H9 (cell line): Measurements from ENCODE around the gene WDR48. TPM values are rescaled to one million over a fixed set of nuclear protein-coding genes. Genes with fewer than 3 reads are reported as not detected.

ENCODE experiments used
- DNase-seq: peaks from one replicate; pipeline ENCODE4 v3.0.0-alpha.2; 2017
- H2AFZ ChIP-seq: one replicate; pipeline ENCODE4 v1.6.1; 2013; ENCODE audit warnings: mild to moderate bottlenecking, low read length, control low read depth, moderate library complexity
- H2AK5ac ChIP-seq: 2 replicates; pipeline ENCODE4 v1.6.1; 2013; ENCODE audit warnings: low read length, control low read depth, mixed read lengths; ENCODE audit not compliant: insufficient read length
- H2BK120ac ChIP-seq: one replicate; pipeline ENCODE4 v1.6.1; 2013; ENCODE audit warnings: low read depth, mild to moderate bottlenecking, low read length, control low read depth, inconsistent platforms; ENCODE audit not compliant: poor library complexity, severe bottlenecking
- H2BK12ac ChIP-seq: 2 replicates; pipeline ENCODE4 v1.6.1; 2013; ENCODE audit warnings: low read length, control low read depth, mixed read lengths, low read depth; ENCODE audit not compliant: insufficient read length
- H2BK15ac ChIP-seq: 2 replicates; pipeline ENCODE4 v1.6.1; 2013; ENCODE audit warnings: low read depth, low read length, control low read depth
- H2BK20ac ChIP-seq: one replicate; pipeline ENCODE4 v1.6.1; 2013; ENCODE audit warnings: low read depth, mild to moderate bottlenecking, low read length, control low read depth, inconsistent platforms; ENCODE audit not compliant: poor library complexity, severe bottlenecking
- H2BK5ac ChIP-seq: 2 replicates; pipeline ENCODE4 v1.6.1; 2013; ENCODE audit warnings: low read length, control low read depth, mixed read lengths; ENCODE audit not compliant: insufficient read length
- H3K14ac ChIP-seq: 2 replicates; pipeline ENCODE4 v1.6.1; 2013; ENCODE audit warnings: low read length, control low read depth; ENCODE audit not compliant: insufficient read depth
- H3K18ac ChIP-seq: 2 replicates; pipeline ENCODE4 v1.6.1; 2013; ENCODE audit warnings: low read depth, mild to moderate bottlenecking, mixed read lengths, low read length, control low read depth; ENCODE audit not compliant: insufficient read length
- H3K23ac ChIP-seq: 2 replicates; pipeline ENCODE4 v1.6.1; 2013; ENCODE audit warnings: low read length, control low read depth, mixed read lengths, low read depth; ENCODE audit not compliant: insufficient read length
- H3K23me2 ChIP-seq: 2 replicates; pipeline ENCODE4 v1.6.1; 2013; ENCODE audit warnings: low read depth, mild to moderate bottlenecking, mixed read lengths, low read length, control low read depth; ENCODE audit not compliant: insufficient read length, poor library complexity, severe bottlenecking
- H3K27ac ChIP-seq: 2 replicates; pipeline ENCODE4 v1.5.1; 2013; ENCODE audit warnings: low read length, control low read depth, mixed read lengths, low read depth; ENCODE audit not compliant: insufficient read length
- H3K27me3 ChIP-seq: 2 replicates; pipeline ENCODE4 v1.6.1; 2013; ENCODE audit warnings: low read length, control low read depth, inconsistent platforms; ENCODE audit not compliant: insufficient read depth
- H3K4ac ChIP-seq: 2 replicates; pipeline ENCODE4 v1.6.1; 2013; ENCODE audit warnings: low read depth, mild to moderate bottlenecking, control low read depth, inconsistent platforms, low read length, moderate library complexity
- H3K4me1 ChIP-seq: 2 replicates; pipeline ENCODE4 v1.6.1; 2013; ENCODE audit warnings: low read length, control low read depth, inconsistent platforms; ENCODE audit not compliant: insufficient read depth
- H3K4me2 ChIP-seq: 2 replicates; pipeline ENCODE4 v1.6.1; 2013; ENCODE audit warnings: low read length, control low read depth, mixed read lengths; ENCODE audit not compliant: insufficient read length, insufficient read depth
- H3K56ac ChIP-seq: 2 replicates; pipeline ENCODE4 v1.6.1; 2013; ENCODE audit warnings: low read depth, mild to moderate bottlenecking, mixed read lengths, low read length, control low read depth; ENCODE audit not compliant: insufficient read length
- H3K79me1 ChIP-seq: 2 replicates; pipeline ENCODE4 v1.6.1; 2013; ENCODE audit warnings: low read depth, mild to moderate bottlenecking, moderate library complexity, low read length, control low read depth, inconsistent platforms; ENCODE audit not compliant: insufficient read depth, poor library complexity, severe bottlenecking
- H3K79me2 ChIP-seq: 2 replicates; pipeline ENCODE4 v1.6.1; 2013; ENCODE audit warnings: low read length, control low read depth, inconsistent platforms; ENCODE audit not compliant: insufficient read depth
- H3K9ac ChIP-seq: 2 replicates; pipeline ENCODE4 v1.6.1; 2013; ENCODE audit warnings: low read length, control low read depth, mixed read lengths; ENCODE audit not compliant: insufficient read length; ENCODE audit errors: extremely low read depth
- H3K9me3 ChIP-seq: one replicate; pipeline ENCODE4 v1.6.1; 2013; ENCODE audit warnings: low read depth, low read length, inconsistent platforms; ENCODE audit not compliant: control insufficient read depth
- H3T11ph ChIP-seq: one replicate; pipeline ENCODE4 v1.6.1; 2013; ENCODE audit warnings: mild to moderate bottlenecking, low read length, control low read depth, inconsistent platforms
- H4K20me1 ChIP-seq: one replicate; pipeline ENCODE4 v1.6.1; 2013; ENCODE audit not compliant: control insufficient read depth, insufficient read length, insufficient read depth
- H4K5ac ChIP-seq: 2 replicates; pipeline ENCODE4 v1.6.1; 2013; ENCODE audit warnings: low read depth, mild to moderate bottlenecking, mixed read lengths, low read length, control low read depth; ENCODE audit not compliant: insufficient read length
- H4K8ac ChIP-seq: replicated peaks from 2 replicates; pipeline ENCODE4 v1.6.1; 2013; ENCODE audit warnings: low read length, control low read depth, mixed read lengths, low read depth; ENCODE audit not compliant: insufficient read length
- H4K91ac ChIP-seq: 2 replicates; pipeline ENCODE4 v1.6.1; 2013; ENCODE audit warnings: low read depth, mild to moderate bottlenecking, moderate library complexity, mixed read lengths, low read length, control low read depth; ENCODE audit not compliant: insufficient read length
- H3K27ac Mint-ChIP-seq, 3 experiments: 2 replicates in 2 of 3; 3 replicates in 1 of 3; pipeline ENCODE4 v1.8.0; 2020 to 2021; ENCODE audit warnings: mixed read lengths in 3 of 3, mild to moderate bottlenecking in 1 of 3, moderate library complexity in 1 of 3
- H3K27me3 Mint-ChIP-seq: 2 replicates; pipeline ENCODE4 v1.8.0; 2021; ENCODE audit warnings: low read depth, mild to moderate bottlenecking, moderate library complexity, mixed read lengths
- H3K36me3 Mint-ChIP-seq, 3 experiments: 2 replicates in 2 of 3; 3 replicates in 1 of 3; pipeline ENCODE4 v1.8.0; 2020 to 2021; ENCODE audit warnings: low read depth in 3 of 3, mixed read lengths in 3 of 3; ENCODE audit not compliant: insufficient read depth in 1 of 3
- H3K4me1 Mint-ChIP-seq, 2 experiments: 2 replicates each; pipeline ENCODE4 v1.8.0; 2020; ENCODE audit warnings: mixed read lengths in 2 of 2
- H3K4me3 Mint-ChIP-seq, 2 experiments: 2 replicates in 1 of 2; 3 replicates in 1 of 2; pipeline ENCODE4 v1.8.0; 2020 to 2021; ENCODE audit warnings: mild to moderate bottlenecking in 2 of 2, mixed read lengths in 2 of 2, moderate library complexity in 1 of 2
- H3K9me3 Mint-ChIP-seq, 2 experiments: 2 replicates in 1 of 2; 3 replicates in 1 of 2; pipeline ENCODE4 v1.8.0; 2020; ENCODE audit warnings: mild to moderate bottlenecking in 2 of 2, mixed read lengths in 2 of 2, moderate library complexity in 1 of 2
- WGBS: extraction: QIAGEN DNeasy Blood & Tissue Kit; methylation state at CpG from one replicate; pipeline ENCODE4 v1.1.7; 2013; ENCODE audit warnings: missing lambda C conversion rate, low lambda C conversion rate, mixed read lengths; ENCODE audit not compliant: insufficient read length; ENCODE audit errors: extremely low coverage; 5-methylcytosine and 5-hydroxymethylcytosine counted together
- total RNA-seq: library from RNA; stranded (reverse); gene quantifications from 2 replicates; pipeline ENCODE4 v1.2.1, GENCODE V29; 2021
- TF ChIP-seq, protein P1 (sequence below): fragments of 200-600 bp; sonication (generic); conservative IDR thresholded peaks from 3 replicates; pipeline ENCODE4 v1.8.0; 2021; ENCODE audit warnings: antibody characterized with exemption, mild to moderate bottlenecking

Gene WDR48
- total RNA-seq, 1 experiment from 2014 or later, result 52.7 TPM

DNA sequence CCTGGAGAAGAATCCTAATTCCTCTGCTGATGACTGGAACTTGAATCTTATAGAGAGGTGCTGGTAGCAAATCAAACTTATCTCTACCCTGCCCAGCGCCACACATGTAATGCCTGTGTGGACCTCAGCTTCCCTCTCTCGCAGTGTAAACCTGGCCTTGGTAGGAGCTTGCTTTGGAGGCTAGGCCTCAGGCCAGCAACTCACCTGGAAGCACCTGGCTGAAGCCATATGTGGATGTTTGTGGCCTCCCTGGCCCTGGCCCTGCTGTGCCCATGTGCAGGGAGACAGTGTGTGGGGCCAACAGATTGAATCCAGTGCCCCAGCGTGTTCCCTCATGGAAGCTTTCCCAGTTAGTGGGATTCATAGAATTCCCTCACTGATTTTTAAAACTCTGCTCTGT lies 64.1 kb downstream of the WDR48 start:
- no peaks in the 10 kb centered on the region for H3K23me2 ChIP-seq
- no peaks in the 10 kb centered on the region for H3K79me2 ChIP-seq
- no peak overlapping the region for H2AFZ ChIP-seq
- no peak overlapping the region for H3T11ph ChIP-seq
- Mint-ChIP-seq H3K36me3 (no peaks in the 10 kb centered on the region), H3K4me3 (no peak overlapping the region), H3K27ac (no peak overlapping the region), H3K4me1 (no peaks in the 10 kb centered on the region), H3K9me3 (no peaks in the 10 kb centered on the region), H3K27me3 (no peaks in the 10 kb centered on the region)
- peaks cover 2% of the 10 kb centered on the region for H4K20me1 ChIP-seq
- no CpG with 5 or more reads among the region's 3 CpGs for WGBS
- TF ChIP-seq, protein P1, sequence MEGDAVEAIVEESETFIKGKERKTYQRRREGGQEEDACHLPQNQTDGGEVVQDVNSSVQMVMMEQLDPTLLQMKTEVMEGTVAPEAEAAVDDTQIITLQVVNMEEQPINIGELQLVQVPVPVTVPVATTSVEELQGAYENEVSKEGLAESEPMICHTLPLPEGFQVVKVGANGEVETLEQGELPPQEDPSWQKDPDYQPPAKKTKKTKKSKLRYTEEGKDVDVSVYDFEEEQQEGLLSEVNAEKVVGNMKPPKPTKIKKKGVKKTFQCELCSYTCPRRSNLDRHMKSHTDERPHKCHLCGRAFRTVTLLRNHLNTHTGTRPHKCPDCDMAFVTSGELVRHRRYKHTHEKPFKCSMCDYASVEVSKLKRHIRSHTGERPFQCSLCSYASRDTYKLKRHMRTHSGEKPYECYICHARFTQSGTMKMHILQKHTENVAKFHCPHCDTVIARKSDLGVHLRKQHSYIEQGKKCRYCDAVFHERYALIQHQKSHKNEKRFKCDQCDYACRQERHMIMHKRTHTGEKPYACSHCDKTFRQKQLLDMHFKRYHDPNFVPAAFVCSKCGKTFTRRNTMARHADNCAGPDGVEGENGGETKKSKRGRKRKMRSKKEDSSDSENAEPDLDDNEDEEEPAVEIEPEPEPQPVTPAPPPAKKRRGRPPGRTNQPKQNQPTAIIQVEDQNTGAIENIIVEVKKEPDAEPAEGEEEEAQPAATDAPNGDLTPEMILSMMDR, result no peak
- no peak for DNase-seq
- H3K4me1 ChIP-seq, result no peaks in the 10 kb centered on the region
- no peak overlapping the region for H2BK20ac ChIP-seq
- H2AK5ac ChIP-seq, result no peak overlapping the region
- H3K9me3 ChIP-seq, result no peaks in the 10 kb centered on the region
- no peak overlapping the region for H3K56ac ChIP-seq
- H3K9ac ChIP-seq, result no peak overlapping the region
- H2BK15ac ChIP-seq, result no peak overlapping the region
- no peaks in the 10 kb centered on the region for H3K27me3 ChIP-seq
- no peak overlapping the region for H2BK12ac ChIP-seq
- H3K4ac ChIP-seq, result no peak overlapping the region
- H3K23ac ChIP-seq, result no peak overlapping the region
- no peak overlapping the region for H2BK120ac ChIP-seq
- H3K18ac ChIP-seq, result no peak overlapping the region
- no peak overlapping the region for H4K5ac ChIP-seq
- no peak overlapping the region for H3K27ac ChIP-seq
- H3K79me1 ChIP-seq, result no peaks in the 10 kb centered on the region
- H2BK5ac ChIP-seq, result no peak overlapping the region
- no peak overlapping the region for H3K4me2 ChIP-seq
- H3K14ac ChIP-seq, result no peak overlapping the region; the same call in 1 of the 2 replicates
- no peak overlapping the region for H4K8ac ChIP-seq
- H4K91ac ChIP-seq, result no peak overlapping the region
